Measurements from ENCODE around the gene TNFSF4.

- no peak for TF ChIP-seq EZH2 (IDR thresholded peaks at IDR 0.05; ENCODE audit: insufficient read depth, poor library complexity, severe bottlenecking)
- TF ChIP-seq EZH2phosphoT487 (IDR thresholded peaks at IDR 0.05; ENCODE audit: insufficient read depth, low read depth) = no peak
Measured at GRCh38 chr1:173137107-173137706, 69.9 kb downstream of the TNFSF4 start.
